Measurements from ENCODE around the gene NSUN6. TPM values are rescaled to one million over a fixed set of nuclear protein-coding genes. Genes with fewer than 3 reads are reported as not detected.
"Not testable (repeated sequence)": the region's sequence is repeated elsewhere in the genome, so short reads cannot be mapped to it uniquely, and the experiment has no call there.

The NSUN6 gene
- total RNA-seq, 2 experiments from 2014 or later: 15.7 to 16.0 TPM

GRCh38 chr10:18659125-18659818 lies 7.9 kb upstream of the NSUN6 start, which contains the start of gene ARL5B:
TSS of gene ARL5B (plus strand) at chr10:18659431. CDS start at chr10:18659638, 207 bp downstream.
- H3K9me3 Mint-ChIP-seq (ENCODE audit: low read depth): no peaks in the 10 kb centered on the region
- H3K27ac Mint-ChIP-seq: peak within 1 kb of the TSS; percentile 98
- H3K4me3 Mint-ChIP-seq: peak within 1 kb of the TSS; percentile 99
- POLR2A ChIA-PET: no interaction called here
- DNase-seq: peak; percentile 98
- CTCF ChIA-PET: interaction anchor here (0.6 to 1.5 kb wide), 2 partner anchors 10 to 83 kb away, joined by 3 to 8 read pairs; no protein-coding TSS in a partner anchor
- peak; percentile 95 for ATAC-seq
- intact Hi-C loops (cut with DNase I, micrococcal nuclease): loop anchor here (1.0 to 10.0 kb wide), 4 partner anchors 8 to 1842 kb away; partner anchors contain the start of genes NSUN6 (in 2 of the 2), RSU1 (in 1 of the 2), STAM (in 1 of the 2) and TRDMT1 (in 1 of the 2)
- H3K27me3 Mint-ChIP-seq: no peaks in the 10 kb centered on the region
- peaks cover 39% of the 10 kb centered on the region for H3K4me1 Mint-ChIP-seq
- peaks cover 22% of the 10 kb centered on the region for H3K36me3 Mint-ChIP-seq (ENCODE audit: low read depth)

- no peak for ATAC-seq
- no peaks in the 10 kb centered on the region for H3K9me3 Mint-ChIP-seq (ENCODE audit: low read depth)
- peak overlapping the region; percentile 94 for H3K27ac Mint-ChIP-seq
- POLR2A ChIA-PET: no interaction called here
- DNase-seq: peak; percentile 23
- H3K27me3 Mint-ChIP-seq: no peaks in the 10 kb centered on the region
- peaks cover 36% of the 10 kb centered on the region for H3K4me1 Mint-ChIP-seq
- intact Hi-C loops (cut with DNase I, micrococcal nuclease): loop anchor here (1.0 to 10.0 kb wide), 4 partner anchors 7 to 1842 kb away; partner anchors contain the start of genes NSUN6 (in 2 of the 2), RSU1 (in 1 of the 2), STAM (in 1 of the 2) and TRDMT1 (in 1 of the 2)
- CTCF ChIA-PET: interaction anchor here (1.5 kb wide), 1 partner anchor 10 kb away, joined by 8 read pairs; no protein-coding TSS in a partner anchor
- peaks cover 18% of the 10 kb centered on the region for H3K36me3 Mint-ChIP-seq (ENCODE audit: low read depth)
- H3K4me3 Mint-ChIP-seq: peak overlapping the region; percentile 99
Observed at GRCh38 chr10:18658271-18659124, 7.1 kb upstream of the NSUN6 start.

DNA sequence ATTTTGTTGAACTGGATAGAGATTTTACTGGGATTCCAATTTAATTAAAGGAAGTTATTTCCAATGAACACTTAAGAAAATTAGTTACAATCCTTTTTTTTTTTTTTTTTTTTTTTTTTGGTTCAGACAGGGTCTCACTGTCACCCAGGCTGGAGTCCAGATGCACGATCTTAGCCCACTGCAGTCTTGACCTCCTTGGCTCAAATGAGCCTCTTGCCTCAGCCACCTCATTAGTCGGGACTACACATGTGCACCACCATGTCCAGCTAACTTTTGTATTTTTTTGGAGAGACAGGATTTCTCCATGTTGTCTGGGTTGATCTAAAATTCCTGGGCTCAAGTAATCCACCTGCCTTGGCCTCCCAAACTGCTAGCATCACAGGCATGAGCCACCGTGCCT lies 5.3 kb upstream of the NSUN6 start:
- H3K27ac Mint-ChIP-seq: no peak overlapping the region
- ChIA-PET POLR2A (no interaction called here), CTCF (no interaction called here)
- DNase-seq (no peak), ATAC-seq (no peak)
- H3K9me3 Mint-ChIP-seq (ENCODE audit: low read depth): no peaks in the 10 kb centered on the region
- no peak overlapping the region for H3K4me3 Mint-ChIP-seq
- peaks cover 30% of the 10 kb centered on the region for H3K4me1 Mint-ChIP-seq
- peaks cover 12% of the 10 kb centered on the region for H3K36me3 Mint-ChIP-seq (ENCODE audit: low read depth)
- intact Hi-C loops (cut with DNase I, micrococcal nuclease): loop anchor here (5.0 to 10.0 kb wide), 2 partner anchors 1014 to 1452 kb away; partner anchors contain the start of genes STAM (in 1 of the 2) and TRDMT1 (in 1 of the 2)
- no peaks in the 10 kb centered on the region for H3K27me3 Mint-ChIP-seq

DNA sequence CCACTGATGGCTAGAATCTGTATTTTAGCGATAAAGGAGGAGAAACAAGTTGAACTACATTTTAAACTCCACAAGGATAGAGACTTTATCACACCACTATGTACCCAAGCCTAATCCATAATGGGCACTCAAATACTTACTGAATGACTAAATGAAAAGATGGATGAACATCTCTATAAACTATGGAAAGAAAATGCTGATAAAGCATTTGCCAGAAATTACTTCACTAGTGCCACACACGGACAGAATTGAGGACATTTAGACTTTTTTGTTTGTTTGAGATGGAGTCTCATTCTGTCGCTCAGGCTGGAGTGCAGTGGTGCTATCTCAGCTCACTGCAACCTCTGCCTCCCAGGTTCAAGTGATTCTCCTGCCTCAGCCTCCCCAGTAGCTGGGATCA lies 1.7 kb upstream of the NSUN6 start:
- intact Hi-C loops (cut with DNase I, micrococcal nuclease): loop anchor here in 1 of 2 experiments (5.0 to 10.0 kb wide), 2 partner anchors 1006 to 1448 kb away; partner anchors contain the start of gene TRDMT1
- Mint-ChIP-seq H3K4me1 (peaks cover 29% of the 10 kb centered on the region), H3K9me3 (ENCODE audit: low read depth) (no peaks in the 10 kb centered on the region), H3K36me3 (ENCODE audit: low read depth) (peaks cover 7% of the 10 kb centered on the region), H3K4me3 (no peak overlapping the region), H3K27ac (peak overlapping the region; percentile 3), H3K27me3 (no peaks in the 10 kb centered on the region)
- ATAC-seq (no peak), DNase-seq (no peak)
- POLR2A ChIA-PET: no interaction called here
- CTCF ChIA-PET: no interaction called here

DNA sequence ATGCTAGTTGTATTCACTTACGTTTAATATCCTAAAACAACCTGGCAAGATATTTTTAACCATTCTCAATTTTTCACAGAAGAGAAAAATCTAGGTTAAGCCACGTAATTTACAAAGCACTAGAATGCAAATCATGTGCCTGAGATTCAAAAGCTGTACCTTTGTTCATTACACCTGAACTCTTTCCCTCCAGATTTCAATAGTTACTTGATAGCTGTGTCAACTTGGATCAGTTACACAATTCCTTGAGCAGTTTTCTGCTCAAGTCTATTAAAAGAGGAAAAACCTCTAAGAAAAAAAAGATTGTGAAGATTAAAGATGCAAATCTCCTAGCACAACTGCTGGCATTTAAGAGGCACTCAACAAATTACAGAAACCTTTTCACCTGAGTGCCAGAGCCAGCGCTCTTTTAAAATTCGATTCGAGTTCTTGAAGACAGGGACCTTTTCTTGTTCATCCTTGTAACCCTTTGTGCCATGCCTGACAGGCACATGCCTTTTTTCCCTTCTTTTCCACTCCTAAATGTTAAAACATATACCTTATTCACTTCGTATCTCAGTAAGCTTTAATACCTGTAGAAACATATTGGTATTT lies 886 bp downstream of the NSUN6 start:
- Mint-ChIP-seq H3K4me3 (peak overlapping the region; percentile 97), H3K36me3 (ENCODE audit: low read depth) (peaks cover 13% of the 10 kb centered on the region)
- CTCF ChIA-PET: no interaction called here

GRCh38 chr10:18649364-18649959 lies 1.9 kb downstream of the NSUN6 start:
- no peaks in the 10 kb centered on the region for H3K27me3 Mint-ChIP-seq
- ATAC-seq (no peak), DNase-seq (no peak)
- peak overlapping the region; percentile 78 for H3K27ac Mint-ChIP-seq
- peaks cover 15% of the 10 kb centered on the region for H3K36me3 Mint-ChIP-seq (ENCODE audit: low read depth)
- ChIA-PET CTCF (interaction anchor here (1.5 to 1.9 kb wide), 2 partner anchors 9 to 22 kb away, joined by 5 to 8 read pairs; partner anchors contain the start of gene ARL5B), POLR2A (no interaction called here)
- intact Hi-C loops (cut with DNase I, micrococcal nuclease): loop anchor here in 1 of 2 experiments (5.0 kb wide), 1 partner anchor 147 kb away; no protein-coding TSS in a partner anchor
- peaks cover 29% of the 10 kb centered on the region for H3K4me1 Mint-ChIP-seq
- no peaks in the 10 kb centered on the region for H3K9me3 Mint-ChIP-seq (ENCODE audit: low read depth)
- H3K4me3 Mint-ChIP-seq: peak overlapping the region; percentile 97

More for the DNA sequence above, 886 bp downstream of the NSUN6 start:
- no peak for DNase-seq
- intact Hi-C loops (cut with DNase I, micrococcal nuclease): loop anchor here in 1 of 2 experiments (5.0 to 10.0 kb wide), 2 partner anchors 1003 to 1446 kb away; partner anchors contain the start of gene TRDMT1
- H3K4me1 Mint-ChIP-seq: peaks cover 29% of the 10 kb centered on the region
- no peak for ATAC-seq
- POLR2A ChIA-PET: no interaction called here
- H3K27me3 Mint-ChIP-seq: no peaks in the 10 kb centered on the region
- H3K9me3 Mint-ChIP-seq (ENCODE audit: low read depth): no peaks in the 10 kb centered on the region
- H3K27ac Mint-ChIP-seq: peak overlapping the region; percentile 93

GRCh38 chr10:18647945-18648344 lies 3.4 kb downstream of the NSUN6 start:
- ChIA-PET POLR2A (no interaction called here), CTCF (interaction anchor here (1.5 to 1.9 kb wide), 2 partner anchors 11 to 21 kb away, joined by 5 to 8 read pairs; partner anchors contain the start of gene ARL5B)
- no peak for DNase-seq
- Mint-ChIP-seq H3K9me3 (ENCODE audit: low read depth) (no peaks in the 10 kb centered on the region), H3K4me3 (no peak overlapping the region), H3K27ac (no peak overlapping the region), H3K27me3 (no peaks in the 10 kb centered on the region), H3K4me1 (peaks cover 33% of the 10 kb centered on the region), H3K36me3 (ENCODE audit: low read depth) (peaks cover 21% of the 10 kb centered on the region)
- no peak for ATAC-seq
- intact Hi-C loops (cut with DNase I, micrococcal nuclease): loop anchor here in 1 of 2 experiments (5.0 kb wide), 1 partner anchor 146 kb away; no protein-coding TSS in a partner anchor

GRCh38 chr10:18647151-18647550 lies 4.2 kb downstream of the NSUN6 start:
- POLR2A ChIA-PET: no interaction called here
- Mint-ChIP-seq H3K4me3 (no peak overlapping the region), H3K9me3 (ENCODE audit: low read depth) (no peaks in the 10 kb centered on the region), H3K27me3 (no peaks in the 10 kb centered on the region), H3K4me1 (peaks cover 30% of the 10 kb centered on the region), H3K27ac (no peak overlapping the region), H3K36me3 (ENCODE audit: low read depth) (peaks cover 21% of the 10 kb centered on the region)
- CTCF ChIA-PET: interaction anchor here (0.7 kb wide), 1 partner anchor 42 kb away, joined by 3 read pairs; no protein-coding TSS in a partner anchor
- intact Hi-C loops (cut with DNase I, micrococcal nuclease): loop anchor here in 1 of 2 experiments (5.0 kb wide), 1 partner anchor 145 kb away; no protein-coding TSS in a partner anchor
- peak; percentile 27 for DNase-seq
- peak; percentile 16 for ATAC-seq

DNA sequence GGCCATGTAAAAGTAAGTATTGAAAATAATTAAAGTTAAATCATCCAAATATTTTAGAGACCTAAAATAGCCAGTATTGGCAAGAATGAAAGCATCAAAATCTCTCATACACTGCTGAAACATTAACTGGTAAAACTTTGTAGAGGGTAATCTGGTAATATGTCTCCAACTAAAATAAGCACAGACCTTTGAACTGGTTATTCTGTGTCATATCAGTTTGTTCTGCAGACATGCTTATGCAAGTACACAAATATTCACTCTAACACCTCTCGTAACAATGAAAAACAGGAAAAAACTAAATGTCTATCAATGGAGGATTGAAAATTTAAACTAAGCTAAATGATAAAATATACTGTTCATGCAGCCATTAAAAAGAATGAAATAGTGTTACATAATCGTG lies 11.7 kb downstream of the NSUN6 start:
- DNase-seq; H3K4me1 Mint-ChIP-seq; intact Hi-C loops (cut with DNase I, micrococcal nuclease); POLR2A ChIA-PET; CTCF ChIA-PET; ATAC-seq; H3K4me3 Mint-ChIP-seq; H3K9me3 Mint-ChIP-seq (ENCODE audit: low read depth); H3K27me3 Mint-ChIP-seq; H3K27ac Mint-ChIP-seq: not testable (repeated sequence)
- H3K36me3 Mint-ChIP-seq (ENCODE audit: low read depth): peaks cover 17% of the 10 kb centered on the region

GRCh38 chr10:18637400-18637799 lies 14.0 kb downstream of the NSUN6 start:
- POLR2A ChIA-PET; H3K27ac Mint-ChIP-seq; ATAC-seq; DNase-seq; CTCF ChIA-PET; H3K9me3 Mint-ChIP-seq (ENCODE audit: low read depth); H3K4me3 Mint-ChIP-seq; H3K4me1 Mint-ChIP-seq; intact Hi-C loops (cut with DNase I, micrococcal nuclease); H3K27me3 Mint-ChIP-seq: not testable (repeated sequence)
- peaks cover 20% of the 10 kb centered on the region for H3K36me3 Mint-ChIP-seq (ENCODE audit: low read depth)

Data from activated CD4-positive, alpha-beta T cell treated with anti-CD3 and anti-CD28 coated beads for 36 hours (primary cell).